Measurements from ENCODE around the gene FOXF1. TPM values are rescaled to one million over a fixed set of nuclear protein-coding genes. Genes with fewer than 3 reads are reported as not detected.

FOXF1 gene
- total RNA-seq, 1 experiment from 2014 or later = 0.10 TPM

DNA sequence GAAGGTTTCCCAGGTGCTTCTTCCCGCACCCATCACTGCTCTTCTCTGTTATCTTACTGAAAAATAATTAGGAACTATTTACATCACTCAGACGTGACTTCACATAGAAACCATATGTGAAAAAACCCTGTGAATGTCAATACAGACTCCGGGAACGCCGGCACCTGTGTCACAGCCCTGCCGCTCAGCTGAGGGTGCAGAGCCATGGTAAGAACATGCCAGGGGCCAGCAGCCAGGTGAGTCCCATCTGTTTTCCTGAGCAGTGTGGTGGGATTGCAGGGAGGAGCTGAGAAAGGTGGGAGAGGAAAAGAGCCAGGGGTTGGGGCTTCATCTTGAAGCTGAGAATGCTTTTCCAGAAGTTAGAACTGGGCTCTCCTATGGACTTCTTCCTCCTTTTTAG lies 13.7 kb downstream of the FOXF1 start:
- ATAC-seq (no peak), DNase-seq (ENCODE audit: low read depth, low spot score) (no peak)
- TF ChIP-seq POLR2AphosphoS5 (IDR thresholded peaks at IDR 0.05; ENCODE audit: low read depth, low read length) (no peak), SIN3A (IDR thresholded peaks at IDR 0.05; ENCODE audit: borderline replicate concordance, insufficient read depth, low read depth, low read length) (no peak), TCF7L2 (IDR thresholded peaks at IDR 0.05; ENCODE audit: low read depth, low read length) (no peak)
- TF ChIP-seq, protein P1, sequence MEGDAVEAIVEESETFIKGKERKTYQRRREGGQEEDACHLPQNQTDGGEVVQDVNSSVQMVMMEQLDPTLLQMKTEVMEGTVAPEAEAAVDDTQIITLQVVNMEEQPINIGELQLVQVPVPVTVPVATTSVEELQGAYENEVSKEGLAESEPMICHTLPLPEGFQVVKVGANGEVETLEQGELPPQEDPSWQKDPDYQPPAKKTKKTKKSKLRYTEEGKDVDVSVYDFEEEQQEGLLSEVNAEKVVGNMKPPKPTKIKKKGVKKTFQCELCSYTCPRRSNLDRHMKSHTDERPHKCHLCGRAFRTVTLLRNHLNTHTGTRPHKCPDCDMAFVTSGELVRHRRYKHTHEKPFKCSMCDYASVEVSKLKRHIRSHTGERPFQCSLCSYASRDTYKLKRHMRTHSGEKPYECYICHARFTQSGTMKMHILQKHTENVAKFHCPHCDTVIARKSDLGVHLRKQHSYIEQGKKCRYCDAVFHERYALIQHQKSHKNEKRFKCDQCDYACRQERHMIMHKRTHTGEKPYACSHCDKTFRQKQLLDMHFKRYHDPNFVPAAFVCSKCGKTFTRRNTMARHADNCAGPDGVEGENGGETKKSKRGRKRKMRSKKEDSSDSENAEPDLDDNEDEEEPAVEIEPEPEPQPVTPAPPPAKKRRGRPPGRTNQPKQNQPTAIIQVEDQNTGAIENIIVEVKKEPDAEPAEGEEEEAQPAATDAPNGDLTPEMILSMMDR (IDR thresholded peaks at IDR 0.05) = no peak
- TF ChIP-seq, protein P2, sequence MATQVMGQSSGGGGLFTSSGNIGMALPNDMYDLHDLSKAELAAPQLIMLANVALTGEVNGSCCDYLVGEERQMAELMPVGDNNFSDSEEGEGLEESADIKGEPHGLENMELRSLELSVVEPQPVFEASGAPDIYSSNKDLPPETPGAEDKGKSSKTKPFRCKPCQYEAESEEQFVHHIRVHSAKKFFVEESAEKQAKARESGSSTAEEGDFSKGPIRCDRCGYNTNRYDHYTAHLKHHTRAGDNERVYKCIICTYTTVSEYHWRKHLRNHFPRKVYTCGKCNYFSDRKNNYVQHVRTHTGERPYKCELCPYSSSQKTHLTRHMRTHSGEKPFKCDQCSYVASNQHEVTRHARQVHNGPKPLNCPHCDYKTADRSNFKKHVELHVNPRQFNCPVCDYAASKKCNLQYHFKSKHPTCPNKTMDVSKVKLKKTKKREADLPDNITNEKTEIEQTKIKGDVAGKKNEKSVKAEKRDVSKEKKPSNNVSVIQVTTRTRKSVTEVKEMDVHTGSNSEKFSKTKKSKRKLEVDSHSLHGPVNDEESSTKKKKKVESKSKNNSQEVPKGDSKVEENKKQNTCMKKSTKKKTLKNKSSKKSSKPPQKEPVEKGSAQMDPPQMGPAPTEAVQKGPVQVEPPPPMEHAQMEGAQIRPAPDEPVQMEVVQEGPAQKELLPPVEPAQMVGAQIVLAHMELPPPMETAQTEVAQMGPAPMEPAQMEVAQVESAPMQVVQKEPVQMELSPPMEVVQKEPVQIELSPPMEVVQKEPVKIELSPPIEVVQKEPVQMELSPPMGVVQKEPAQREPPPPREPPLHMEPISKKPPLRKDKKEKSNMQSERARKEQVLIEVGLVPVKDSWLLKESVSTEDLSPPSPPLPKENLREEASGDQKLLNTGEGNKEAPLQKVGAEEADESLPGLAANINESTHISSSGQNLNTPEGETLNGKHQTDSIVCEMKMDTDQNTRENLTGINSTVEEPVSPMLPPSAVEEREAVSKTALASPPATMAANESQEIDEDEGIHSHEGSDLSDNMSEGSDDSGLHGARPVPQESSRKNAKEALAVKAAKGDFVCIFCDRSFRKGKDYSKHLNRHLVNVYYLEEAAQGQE (IDR thresholded peaks at IDR 0.05; ENCODE audit: insufficient read depth in 1 of 2, low read depth in 2 of 2, low read length in 1 of 2) = no peak
- BruUV-seq (replicated peaks) = no TSS peak
- intact Hi-C loops (cut with micrococcal nuclease; ENCODE audit: unreplicated experiment) (loop anchor here (5.0 kb wide), 1 partner anchor 182 kb away; no protein-coding TSS in a partner anchor), in situ Hi-C loops (cut with HindIII; ENCODE audit: low pct_unique_long_range_greater_than_20kb, low sequenced_read_pairs) (no loop called here)
- Histone ChIP-seq H3K4me3 (ENCODE audit: low read depth in 2 of 2, low read length in 2 of 2) (no peak overlapping the region), H3K36me3 (ENCODE audit: control insufficient read depth, insufficient read depth, low read length) (no peaks in the 10 kb centered on the region), H3K27ac (ENCODE audit: low read length) (no peak overlapping the region), H3K4me1 (ENCODE audit: control insufficient read depth, insufficient read depth, low read length) (no peaks in the 10 kb centered on the region), H3K27me3 (ENCODE audit: control insufficient read depth, insufficient read depth, low read length) (no peaks in the 10 kb centered on the region), H3K9me3 (ENCODE audit: control insufficient read depth, insufficient read depth, low read depth, low read length) (no peaks in the 10 kb centered on the region)
- CTCF ChIA-PET = no interaction called here
- POLR2A ChIA-PET = no interaction called here

DNA sequence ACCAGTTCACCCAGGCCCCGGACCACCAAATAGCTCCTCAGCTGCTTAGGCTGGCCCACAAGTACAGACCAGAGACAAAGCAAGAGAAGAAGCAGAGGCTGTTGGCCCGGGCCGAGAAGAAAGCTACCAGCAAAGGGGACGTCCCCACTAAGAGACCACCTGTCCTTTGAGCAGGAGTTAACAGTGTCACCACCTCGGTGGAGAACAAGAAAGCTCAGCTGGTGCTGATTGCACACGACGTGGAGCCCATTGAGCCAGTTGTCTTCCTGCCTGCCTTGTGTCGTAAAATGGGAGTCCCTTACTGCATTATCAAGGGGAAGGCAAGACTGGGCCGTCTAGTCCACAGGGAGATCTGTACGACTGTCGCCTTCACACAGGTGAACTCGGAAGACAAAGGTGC lies 15.4 kb downstream of the FOXF1 start:
- ATAC-seq (no peak), DNase-seq (ENCODE audit: low read depth, low spot score) (no peak)
- TF ChIP-seq, protein P1 (IDR thresholded peaks at IDR 0.05) = no peak
- TF ChIP-seq POLR2AphosphoS5 (IDR thresholded peaks at IDR 0.05; ENCODE audit: low read depth, low read length) (no peak), TCF7L2 (IDR thresholded peaks at IDR 0.05; ENCODE audit: low read depth, low read length) (no peak), SIN3A (IDR thresholded peaks at IDR 0.05; ENCODE audit: borderline replicate concordance, insufficient read depth, low read depth, low read length) (no peak)
- TF ChIP-seq, protein P2 (IDR thresholded peaks at IDR 0.05; ENCODE audit: insufficient read depth in 1 of 2, low read depth in 2 of 2, low read length in 1 of 2) = no peak
- Histone ChIP-seq H3K27me3 (ENCODE audit: control insufficient read depth, insufficient read depth, low read length) (no peaks in the 10 kb centered on the region), H3K27ac (ENCODE audit: low read length) (no peak overlapping the region), H3K36me3 (ENCODE audit: control insufficient read depth, insufficient read depth, low read length) (no peaks in the 10 kb centered on the region), H3K4me3 (ENCODE audit: low read depth in 2 of 2, low read length in 2 of 2) (no peak overlapping the region), H3K9me3 (ENCODE audit: control insufficient read depth, insufficient read depth, low read depth, low read length) (no peaks in the 10 kb centered on the region), H3K4me1 (ENCODE audit: control insufficient read depth, insufficient read depth, low read length) (no peaks in the 10 kb centered on the region)
- in situ Hi-C loops (cut with HindIII; ENCODE audit: low pct_unique_long_range_greater_than_20kb, low sequenced_read_pairs) (no loop called here), intact Hi-C loops (cut with micrococcal nuclease; ENCODE audit: unreplicated experiment) (no loop called here)
- POLR2A ChIA-PET = interaction anchor here (0.6 kb wide), 1 partner anchor 33 kb away, joined by 3 read pairs; no protein-coding TSS in a partner anchor
- no TSS peak for BruUV-seq (replicated peaks)
- CTCF ChIA-PET = no interaction called here

All from Panc1 (cell line).